ENCODE results near the gene ESPL1.
A peak's percentile ranks its signal among the peaks of the same experiment; 100 is the strongest.

ESPL1 gene

GRCh38 chr12:53253298-53253697 lies 14.8 kb upstream of the ESPL1 start:
- no peak for TF ChIP-seq CTCF (IDR thresholded peaks at IDR 0.05; ENCODE audit: extremely low read depth, missing control alignments)
- no peak for DNase-seq (ENCODE audit: low spot score)

DNA sequence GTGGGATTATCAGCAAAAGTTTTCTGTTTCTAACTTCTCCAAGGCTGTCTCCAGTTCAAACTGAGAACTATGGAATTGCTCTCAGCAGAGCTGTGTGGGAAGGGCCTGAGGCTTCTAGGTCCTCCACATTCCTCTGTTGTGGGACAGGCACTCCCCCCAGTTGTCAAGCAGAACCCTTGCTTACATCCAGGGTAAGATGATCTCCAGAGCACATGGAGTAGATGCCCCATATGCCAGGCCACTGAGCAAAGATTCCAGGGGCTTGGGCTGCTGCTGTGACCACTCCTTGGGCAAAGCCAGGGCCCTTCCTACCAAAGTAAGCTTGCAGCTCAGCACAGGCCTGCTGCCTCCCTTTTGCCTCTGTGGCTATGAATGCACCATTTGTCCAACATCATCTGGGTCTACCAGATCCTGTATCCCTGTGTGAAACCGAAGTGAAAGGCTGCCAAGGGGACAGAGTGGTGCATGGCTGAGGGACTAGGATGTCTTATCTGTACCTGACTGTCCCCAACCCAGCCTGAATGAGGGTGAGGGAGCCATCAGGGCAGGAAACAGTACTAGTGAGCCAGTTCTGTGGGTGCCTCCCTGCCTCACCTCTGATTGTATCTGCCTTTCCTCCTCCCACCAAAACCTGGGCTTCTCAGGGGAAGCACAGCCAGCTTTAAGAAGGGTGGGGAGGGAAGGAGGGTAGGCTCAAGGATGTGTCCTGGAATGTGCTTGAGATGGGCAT lies 13.1 kb upstream of the ESPL1 start:
- TF ChIP-seq CTCF (IDR thresholded peaks at IDR 0.05; ENCODE audit: extremely low read depth, missing control alignments) = no peak
- DNase-seq (ENCODE audit: low spot score) = no peak

DNA sequence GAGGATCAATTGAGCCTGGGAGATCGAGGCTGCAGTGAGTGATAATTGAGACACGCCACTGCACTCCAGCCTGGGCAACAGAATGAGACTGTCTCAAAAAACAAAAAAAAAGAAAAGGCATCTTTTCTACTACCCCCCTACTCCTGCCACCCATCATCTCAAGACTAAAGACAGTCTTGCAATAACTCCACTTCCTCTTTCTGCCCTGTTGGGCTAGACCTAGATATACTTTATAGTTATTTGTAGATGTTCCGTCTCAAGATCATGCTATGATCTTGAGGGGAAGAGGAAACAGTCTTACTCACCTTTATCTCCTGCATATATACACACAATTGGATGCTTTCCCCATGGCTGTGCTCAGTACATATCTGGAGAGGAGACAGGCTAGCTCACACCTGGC lies 12.1 kb upstream of the ESPL1 start:
- peak; percentile 62 for DNase-seq (ENCODE audit: low spot score)
- TF ChIP-seq CTCF (IDR thresholded peaks at IDR 0.05; ENCODE audit: extremely low read depth, missing control alignments) = no peak

DNA sequence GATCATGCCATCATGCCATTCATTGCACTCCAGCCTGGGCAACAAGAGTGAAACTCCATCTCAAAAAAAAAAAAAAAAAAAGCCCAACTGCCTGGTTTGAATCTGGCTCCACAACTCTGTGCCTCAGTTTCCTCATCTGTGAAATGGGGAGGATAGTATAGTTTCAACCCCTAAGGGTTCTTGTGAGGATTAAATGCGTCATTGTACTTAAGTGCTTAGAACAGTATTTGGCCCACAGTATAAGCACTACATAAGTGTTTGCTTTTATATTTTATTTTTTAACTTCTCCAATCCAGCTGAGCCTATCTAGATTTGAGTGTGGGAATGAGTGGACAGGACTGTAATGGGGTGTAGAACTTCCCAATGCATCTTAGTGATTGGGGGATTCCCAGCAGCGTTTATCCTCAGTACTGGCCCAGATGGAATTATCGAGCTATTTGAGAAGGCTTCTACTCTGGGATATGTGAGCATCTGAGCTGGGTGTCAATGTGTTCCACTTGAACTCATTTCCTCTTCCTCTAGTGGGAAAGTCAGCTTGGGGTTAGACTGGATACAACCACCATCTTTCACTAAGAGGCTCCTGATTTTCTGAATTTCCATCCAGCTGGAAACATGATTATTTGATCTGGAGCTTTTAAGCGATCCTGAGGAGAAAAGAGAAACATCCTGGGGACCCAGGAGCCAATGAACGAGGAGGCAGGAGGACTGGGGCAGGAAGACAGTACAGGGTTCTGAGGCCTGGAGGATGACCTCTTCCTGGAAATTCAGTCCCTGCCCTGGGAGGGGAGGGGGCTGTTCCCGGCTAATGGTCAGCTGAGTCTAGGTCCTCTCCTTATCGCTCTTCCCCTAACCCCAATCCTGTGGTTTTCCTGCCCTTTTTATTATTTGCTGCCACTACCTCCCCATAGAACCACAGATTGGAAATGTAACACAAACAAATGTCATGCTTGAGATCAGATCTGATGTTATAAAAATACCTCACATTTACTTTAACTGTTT lies 9.3 kb upstream of the ESPL1 start:
- TF ChIP-seq CTCF (IDR thresholded peaks at IDR 0.05; ENCODE audit: extremely low read depth, missing control alignments) = no peak
- DNase-seq (ENCODE audit: low spot score) = no peak

- no peak for DNase-seq (ENCODE audit: low spot score)
- no peak for TF ChIP-seq CTCF (IDR thresholded peaks at IDR 0.05; ENCODE audit: extremely low read depth, missing control alignments)
Observed at GRCh38 chr12:53259891-53260290, 8.2 kb upstream of the ESPL1 start.

- no peak for TF ChIP-seq CTCF (IDR thresholded peaks at IDR 0.05; ENCODE audit: extremely low read depth, missing control alignments)
- DNase-seq (ENCODE audit: low spot score) = no peak
Observed at GRCh38 chr12:53265783-53266182, 2.3 kb upstream of the ESPL1 start.
